Measurements from ENCODE around the gene ARHGAP26.

ARHGAP26 gene, protein sequence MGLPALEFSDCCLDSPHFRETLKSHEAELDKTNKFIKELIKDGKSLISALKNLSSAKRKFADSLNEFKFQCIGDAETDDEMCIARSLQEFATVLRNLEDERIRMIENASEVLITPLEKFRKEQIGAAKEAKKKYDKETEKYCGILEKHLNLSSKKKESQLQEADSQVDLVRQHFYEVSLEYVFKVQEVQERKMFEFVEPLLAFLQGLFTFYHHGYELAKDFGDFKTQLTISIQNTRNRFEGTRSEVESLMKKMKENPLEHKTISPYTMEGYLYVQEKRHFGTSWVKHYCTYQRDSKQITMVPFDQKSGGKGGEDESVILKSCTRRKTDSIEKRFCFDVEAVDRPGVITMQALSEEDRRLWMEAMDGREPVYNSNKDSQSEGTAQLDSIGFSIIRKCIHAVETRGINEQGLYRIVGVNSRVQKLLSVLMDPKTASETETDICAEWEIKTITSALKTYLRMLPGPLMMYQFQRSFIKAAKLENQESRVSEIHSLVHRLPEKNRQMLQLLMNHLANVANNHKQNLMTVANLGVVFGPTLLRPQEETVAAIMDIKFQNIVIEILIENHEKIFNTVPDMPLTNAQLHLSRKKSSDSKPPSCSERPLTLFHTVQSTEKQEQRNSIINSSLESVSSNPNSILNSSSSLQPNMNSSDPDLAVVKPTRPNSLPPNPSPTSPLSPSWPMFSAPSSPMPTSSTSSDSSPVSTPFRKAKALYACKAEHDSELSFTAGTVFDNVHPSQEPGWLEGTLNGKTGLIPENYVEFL

DNA sequence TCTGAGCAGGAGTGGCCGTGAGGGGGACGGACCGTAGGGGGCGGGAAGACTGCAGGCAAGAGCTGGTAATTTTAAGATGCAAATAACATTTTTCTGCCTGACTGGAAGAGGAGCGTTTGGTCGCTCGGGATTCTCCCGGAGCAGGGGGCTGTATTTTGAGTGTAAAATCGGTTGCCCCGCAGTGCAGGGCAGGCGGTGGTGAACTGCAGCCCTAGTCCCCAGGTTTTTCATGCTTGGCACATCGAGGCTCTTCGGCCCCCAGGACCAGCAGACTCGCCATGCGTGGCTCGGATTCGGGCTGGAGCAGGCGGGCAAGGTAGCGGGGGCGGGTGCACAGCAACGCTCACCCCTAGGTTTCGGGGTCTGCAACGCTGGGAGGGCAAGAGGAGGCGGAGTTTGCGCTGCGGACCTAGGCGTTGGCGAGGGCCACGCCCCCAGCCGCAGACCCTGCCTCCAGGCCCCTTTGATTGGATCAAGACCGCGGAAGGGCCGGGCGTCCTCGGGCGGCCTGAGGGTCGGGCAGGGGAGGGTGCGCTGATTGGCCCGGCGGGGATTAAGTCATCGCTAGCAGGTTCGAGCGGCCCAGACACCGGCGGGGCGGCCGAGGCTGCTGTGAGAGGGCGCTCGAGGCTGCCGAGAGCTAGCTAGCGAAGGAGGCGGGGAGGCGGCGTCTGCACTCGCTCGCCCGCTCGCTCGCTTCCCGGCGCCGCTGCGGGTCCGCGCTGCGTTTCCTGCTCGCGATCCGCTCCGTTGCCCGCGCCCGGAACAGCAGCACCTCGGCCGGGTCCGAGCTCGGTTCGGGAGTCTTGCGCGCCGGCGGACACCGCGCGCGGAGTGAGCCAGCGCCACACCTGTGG lies at the start of gene ARHGAP26:
Gene ARHGAP26, plus strand, starts transcription at position 585 of the 857 bp plus-strand sequence. CDS start 385 bp downstream, outside the sequence.
- peak; percentile 95 for DNase-seq

DNA sequence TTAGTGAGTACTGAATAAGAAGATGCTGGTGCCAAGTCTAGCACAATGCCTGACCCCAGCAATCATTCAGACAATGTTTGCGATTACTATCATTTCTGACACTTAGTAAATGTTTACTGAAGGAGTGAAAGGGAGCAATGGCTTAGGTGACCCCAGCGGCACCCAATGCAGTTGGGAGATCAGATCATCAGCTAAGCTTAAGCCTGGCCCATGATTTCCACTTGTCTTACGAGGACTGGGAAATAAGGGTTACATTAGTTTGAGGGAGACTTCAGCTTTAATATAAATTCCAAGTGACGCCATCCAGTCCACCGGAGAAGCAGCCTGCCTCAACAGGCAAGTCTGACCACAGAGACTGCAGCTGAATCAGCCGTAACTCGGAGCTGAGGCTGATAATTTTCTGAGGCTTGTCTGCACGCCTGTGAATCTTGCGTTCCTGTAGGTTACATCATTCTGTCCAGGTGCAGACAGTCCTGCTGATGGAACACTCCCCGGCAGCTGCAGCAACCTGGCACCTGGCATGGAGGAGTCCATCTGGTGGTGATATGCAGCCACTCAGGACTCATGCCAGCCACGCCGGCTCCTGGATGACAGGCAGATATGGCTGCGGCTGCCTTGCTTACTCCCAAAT lies 49.4 kb upstream of the ARHGAP26 start:
- DNase-seq: peak; percentile 44

DNA sequence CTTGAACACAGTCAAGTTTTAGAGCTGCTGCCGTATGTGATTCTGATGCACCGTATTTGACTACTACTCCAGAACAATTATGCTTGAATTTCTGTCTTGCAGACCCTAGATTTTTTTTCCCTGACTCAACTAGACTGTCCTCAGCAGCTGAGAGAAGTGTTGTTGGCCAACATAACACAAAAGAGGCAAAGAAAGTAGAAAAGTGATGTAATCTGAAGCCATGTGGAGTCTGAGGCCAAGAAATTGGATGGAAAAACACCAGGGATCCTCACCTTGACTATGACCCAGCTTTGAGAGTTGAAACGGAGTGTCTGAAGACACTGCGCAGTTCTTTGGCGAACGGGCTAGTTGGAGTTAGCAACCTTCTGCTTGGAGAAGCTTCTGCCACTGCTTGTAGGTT lies 48.0 kb upstream of the ARHGAP26 start:
- no peak for DNase-seq

DNA sequence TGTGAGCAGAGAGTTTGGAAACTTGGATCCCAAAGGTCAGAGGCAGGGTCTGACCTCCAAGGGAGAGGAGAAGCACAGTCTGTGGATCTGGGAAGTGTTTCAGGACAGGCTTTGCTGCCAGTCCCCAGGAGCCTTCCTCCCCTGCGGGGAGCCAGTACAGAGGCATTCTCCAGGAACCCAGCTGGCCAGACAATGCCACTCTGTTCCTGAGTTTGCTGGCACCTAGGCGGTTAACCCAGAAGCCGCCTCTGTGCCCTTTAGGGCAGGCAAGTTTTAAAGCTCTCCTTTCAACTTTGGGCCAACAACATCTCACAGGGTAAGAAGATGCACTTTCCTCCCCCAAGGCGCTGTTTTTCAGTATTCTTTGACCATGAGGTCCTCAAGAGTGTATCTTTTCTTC lies 47.3 kb upstream of the ARHGAP26 start:
- no peak for DNase-seq

DNA sequence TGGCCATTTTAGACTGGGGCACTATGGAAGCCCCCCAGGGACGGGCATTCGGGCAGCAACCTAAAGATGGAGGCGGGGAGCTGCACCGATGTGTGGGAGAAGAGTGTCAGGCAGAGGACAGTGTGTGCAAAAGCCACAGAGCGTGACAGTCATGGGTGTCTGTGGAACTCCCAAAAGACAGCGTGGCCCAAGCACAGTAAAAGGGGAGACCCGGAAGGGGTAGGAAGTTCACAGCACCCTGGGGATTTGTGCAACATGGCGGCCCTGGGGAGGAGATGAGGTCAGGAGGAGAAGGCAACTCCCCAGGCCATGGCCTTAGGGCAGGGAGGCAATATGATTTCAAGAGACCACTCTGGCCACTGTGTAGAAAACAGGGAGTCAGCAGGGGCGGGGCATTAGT lies 45.4 kb upstream of the ARHGAP26 start:
- DNase-seq: no peak

DNA sequence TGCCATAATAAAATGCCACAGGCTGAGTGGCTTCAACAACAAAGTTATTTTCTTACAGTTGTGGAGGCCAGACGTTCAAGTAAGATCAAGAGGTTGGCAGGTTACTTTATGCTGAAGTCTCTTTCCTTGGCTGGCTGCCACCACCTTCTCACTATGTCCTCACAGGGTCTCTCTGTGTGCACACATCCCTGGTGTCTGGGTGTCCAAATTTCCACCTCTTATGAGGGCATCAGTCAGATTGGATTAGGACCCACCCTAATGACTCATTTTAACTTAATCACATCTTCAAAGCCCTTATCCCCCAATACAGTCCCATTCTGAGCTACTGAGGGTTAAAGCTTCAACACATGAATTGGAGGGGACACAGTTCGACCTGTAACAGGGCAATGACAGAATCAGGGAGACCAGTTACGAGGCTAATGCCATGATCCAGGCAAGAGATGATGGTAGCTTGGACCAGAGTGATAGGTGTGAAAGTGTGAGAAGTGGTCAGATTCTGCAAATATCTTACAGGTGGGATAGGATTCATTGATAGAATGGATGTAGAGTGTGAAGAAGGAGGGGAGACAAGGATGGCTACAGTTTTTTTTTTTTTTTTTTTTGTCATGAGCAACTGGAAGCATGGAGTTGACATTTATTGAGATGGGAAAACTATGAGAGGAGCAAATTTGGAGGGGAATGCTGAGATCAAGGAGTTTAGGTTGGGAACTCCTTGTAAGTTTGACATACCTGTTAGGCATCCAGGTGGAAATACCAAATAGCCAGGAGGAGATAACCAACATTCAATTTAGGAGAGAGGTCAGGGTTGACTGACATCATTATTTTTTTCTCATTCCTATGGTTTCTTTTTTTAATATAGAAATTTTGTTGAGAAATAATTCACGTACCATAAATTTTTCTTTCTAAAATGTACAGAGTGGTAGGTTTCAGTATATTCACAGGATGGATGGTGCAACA lies 44.7 kb upstream of the ARHGAP26 start:
- DNase-seq: peak; percentile 26

DNA sequence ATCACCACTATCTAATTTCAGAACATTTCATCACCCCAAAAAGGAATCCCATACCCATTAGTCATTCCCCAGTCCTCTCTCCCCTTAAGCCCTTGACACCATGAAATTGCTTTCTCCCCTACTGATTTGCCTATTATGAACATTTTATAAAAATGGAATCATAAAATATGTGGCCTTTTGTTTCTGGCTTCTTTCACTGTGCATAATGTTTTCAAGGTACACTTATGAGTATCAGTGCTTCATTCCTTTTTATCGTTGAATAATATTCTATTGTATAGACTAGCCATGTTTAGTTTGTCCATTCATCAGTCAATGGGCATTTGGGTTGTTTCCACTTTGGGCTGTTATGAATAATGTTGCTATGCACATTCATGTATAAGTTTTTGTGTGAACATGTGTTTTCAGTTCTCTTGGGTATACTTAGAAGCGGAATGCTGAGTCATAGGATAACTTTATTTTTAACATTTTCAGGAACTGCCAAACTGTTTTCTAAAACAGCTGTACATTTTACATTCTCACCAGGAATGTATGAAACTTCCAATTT lies 43.9 kb upstream of the ARHGAP26 start:
- no peak for DNase-seq

DNA sequence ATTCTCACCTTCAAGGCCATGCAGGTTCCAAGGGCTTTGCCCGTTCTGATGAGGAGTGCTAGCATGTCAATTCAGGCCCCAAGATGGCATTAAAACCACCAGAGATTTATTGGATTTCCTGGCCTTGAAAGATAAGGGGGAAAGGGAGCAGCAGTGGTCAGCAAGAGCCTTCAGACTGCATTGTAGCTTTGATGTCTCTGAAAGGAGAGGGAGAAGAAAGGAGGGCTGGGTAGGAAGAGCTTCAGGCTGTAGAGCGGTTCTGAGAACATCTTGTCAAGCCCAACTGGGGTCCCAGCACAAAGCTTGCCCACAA lies 42.5 kb upstream of the ARHGAP26 start:
- DNase-seq: peak; percentile 20

DNA sequence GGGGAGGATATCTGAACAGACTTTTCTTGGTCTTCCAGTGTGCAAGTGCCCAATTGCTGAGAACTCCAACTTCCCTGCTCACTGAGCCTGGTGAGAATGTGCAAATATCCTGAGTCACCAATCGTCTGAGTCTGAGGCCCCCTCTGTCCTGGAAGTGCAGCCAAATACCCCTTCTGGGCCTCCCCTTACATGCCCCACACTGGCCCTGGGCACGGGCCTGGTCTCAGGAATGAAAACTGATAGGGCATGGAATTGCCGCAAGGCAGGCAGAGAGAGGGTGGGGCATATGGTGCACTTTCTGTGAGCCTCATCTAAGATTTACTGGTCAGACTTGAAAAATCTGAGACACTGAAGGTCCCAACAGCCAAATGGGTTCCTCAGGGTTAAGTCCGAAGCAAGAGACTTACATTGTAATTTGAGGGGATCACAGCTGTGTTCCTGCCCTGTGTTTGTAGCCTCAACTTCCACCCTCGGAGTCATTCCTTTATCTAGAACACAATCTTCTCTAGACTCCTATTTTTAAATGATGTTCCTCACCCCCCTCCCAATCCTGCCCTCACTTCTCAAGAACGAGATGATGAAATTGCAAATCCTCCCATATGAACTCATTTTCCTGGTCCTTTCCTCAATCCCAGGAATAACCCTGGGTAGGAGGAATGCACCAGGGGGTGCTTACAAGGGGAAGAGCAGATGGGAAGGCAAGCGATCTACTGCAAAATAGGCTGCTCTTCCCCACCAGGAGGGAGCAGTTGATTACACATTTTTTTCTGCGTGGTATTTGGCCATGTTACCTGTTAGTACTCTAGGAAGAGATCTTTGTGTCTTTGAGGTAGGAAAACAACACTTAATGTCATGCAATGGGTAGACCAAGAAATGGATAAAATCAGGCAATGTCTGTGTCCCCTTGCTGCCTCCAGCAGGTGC lies 34.6 kb upstream of the ARHGAP26 start:
- DNase-seq: no peak

DNA sequence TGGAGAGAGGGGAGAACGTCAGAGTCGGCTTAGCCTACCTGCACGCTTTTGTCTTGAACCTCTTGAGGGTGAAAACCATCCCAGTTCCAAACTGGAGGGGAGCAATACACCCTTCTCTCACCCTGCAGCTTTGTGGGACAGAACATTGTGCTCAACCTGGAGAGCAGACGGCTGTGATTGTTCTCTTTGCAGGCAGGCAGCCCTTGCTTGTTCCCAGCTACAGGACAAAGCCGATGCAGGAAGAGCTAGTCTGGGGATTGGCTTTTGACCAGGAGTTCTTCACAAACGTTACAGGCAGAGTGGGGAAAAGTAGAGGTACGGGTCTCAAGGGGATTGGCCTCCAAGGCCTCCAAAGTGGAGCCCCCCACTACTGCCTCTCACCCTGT lies 33.9 kb upstream of the ARHGAP26 start:
- DNase-seq: no peak

DNA sequence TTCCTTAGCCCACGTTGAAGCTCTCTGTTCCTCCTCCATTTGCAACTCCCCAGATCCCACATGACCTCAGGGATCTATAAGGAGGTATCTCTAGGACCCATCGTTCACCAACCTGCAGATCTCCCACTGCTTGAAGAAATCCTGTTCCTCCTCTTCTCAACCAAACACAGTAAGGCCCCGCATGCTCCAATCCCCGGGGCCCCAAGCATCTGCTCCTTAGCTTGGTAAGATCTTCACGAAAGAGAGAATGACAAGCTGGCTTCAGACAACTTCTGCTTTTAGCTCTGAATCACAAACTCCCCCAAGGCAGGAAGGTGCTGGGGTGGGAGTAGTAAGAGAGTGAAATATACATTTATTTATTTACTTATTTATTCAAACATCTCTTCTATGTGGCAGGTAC lies 33.0 kb upstream of the ARHGAP26 start:
- no peak for DNase-seq

DNA sequence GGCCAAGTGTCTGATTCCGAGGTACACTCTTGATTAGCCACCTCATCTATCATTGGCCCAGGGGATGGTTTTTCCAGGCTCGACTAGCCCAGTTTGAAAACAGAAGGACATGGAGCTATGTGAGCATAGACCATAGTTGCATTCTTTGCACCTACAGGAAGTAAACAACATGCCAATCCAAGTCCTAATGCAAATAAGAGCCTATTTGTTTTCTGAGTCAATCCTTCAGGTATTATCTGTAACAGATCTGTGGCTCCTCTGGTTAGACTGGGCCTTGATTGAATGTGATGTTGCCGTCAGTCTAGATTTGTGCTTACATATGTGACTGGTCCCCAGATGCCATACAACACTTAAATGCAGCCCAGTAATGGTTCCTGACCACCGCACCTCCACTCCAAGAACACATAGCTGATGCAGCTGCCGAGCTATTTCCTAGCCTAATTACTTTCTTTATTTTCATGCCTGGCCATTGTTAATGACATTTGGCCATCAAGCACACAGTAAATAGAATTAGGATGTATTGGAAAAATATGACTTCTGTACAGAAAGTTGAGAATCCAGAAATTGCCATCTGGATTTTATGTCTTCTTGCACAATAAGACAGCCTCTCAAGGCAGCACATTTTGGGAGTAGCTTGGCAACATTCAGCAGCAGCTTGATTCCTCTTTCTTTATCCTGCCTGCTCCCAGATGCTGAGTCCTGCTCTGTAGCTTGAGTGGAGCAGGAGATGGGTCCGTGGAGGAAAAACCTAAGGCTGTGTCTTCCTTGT lies 29.5 kb upstream of the ARHGAP26 start:
- DNase-seq: peak; percentile 33

DNA sequence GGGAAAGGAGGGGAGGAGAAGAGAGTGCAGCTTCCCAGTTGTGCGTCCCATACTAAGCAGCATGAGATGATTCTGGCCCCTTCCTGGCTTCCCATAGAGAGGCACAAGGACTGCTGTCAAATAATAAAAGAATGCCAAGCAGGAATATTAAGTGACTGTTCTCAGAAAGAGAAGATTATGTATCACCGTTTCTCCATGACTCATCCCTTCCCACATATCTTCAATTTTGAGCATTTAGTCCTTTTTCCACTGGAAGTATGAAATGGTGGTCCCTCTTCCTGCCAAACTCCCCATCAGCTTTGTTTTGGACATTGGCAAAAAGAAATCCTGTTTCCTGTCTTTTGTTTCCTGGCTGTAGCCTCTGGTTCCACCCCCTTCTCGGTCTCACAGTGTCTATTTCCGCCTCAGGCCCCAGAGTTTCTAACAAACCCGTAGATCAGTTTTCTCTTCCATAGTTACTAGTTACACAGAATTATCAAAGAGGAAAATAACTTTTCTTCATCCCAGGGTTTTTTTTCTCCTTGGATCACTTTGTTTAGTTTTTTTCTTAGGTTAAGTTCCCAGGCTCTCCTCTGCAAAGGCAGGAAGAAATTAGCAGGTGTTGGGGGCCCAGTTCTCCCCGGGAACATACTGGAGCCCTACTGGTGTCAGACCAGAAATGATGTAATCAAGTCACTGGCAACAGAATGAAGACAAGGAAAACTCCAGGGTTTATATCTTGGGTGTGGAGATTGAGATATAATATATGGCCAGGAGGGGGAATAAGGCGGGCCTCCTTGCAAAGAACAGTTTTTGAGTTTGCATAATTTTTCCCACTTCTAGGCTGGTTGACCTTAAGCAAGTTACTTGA lies 26.4 kb upstream of the ARHGAP26 start:
- peak; percentile 15 for DNase-seq

DNA sequence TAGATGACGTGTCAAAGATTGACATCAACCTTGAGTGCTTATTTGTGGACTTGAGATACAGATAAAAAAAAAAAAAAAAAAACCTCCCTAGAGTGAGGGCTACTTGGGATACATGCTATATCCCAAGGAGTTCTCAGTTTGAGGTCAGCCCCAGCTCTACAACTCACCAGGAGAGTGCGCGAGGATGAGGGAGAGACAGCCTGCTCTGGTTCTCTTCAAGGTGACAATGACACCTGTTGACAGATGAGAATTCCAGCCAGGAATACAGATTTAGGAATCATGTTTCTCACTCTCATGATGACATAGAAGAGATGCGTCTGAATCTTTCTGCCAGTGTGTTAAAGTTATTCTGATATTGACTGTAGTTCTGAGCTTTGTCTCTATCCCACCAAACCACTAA lies 24.9 kb upstream of the ARHGAP26 start:
- DNase-seq: no peak

DNA sequence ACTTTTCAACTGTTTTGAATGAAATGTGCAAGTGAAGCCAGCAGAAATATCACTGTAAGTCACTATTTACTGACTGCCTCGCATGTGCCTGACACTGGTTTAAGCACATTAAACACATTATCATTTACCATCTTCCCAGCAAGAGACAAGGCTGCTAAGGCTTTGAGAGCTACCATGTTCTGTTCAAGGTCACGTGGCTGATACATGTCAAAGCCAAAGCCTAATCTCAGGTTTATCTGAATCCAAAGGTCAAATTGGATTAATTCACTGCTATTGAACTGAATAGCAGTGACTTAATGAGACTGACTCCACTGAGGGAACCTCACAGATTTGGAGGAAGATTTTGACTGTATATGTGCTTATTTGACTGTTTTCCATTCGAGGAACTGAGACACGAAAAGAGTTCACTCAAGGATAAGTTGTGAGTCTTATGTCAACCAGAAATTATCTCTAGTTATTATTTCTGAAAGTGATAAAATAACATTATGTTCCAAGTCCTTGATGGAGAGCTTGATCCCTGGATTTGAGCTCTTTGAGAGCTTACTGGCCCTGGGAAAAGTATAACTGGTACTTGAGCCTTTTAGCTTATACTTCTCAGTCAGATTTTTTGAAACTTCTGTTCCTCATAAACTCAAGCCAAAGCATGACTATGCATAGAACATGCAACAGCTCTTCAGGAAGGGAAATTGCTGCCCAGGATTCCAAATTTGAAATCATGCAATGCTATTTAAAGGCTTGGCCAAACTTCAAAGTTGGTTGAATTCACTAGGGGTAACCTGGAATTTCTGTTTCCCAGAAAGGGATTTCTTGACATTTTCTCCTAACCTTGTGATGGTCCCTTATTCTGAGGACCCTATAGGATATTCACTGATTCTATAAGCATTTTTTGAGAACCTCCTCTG lies 23.4 kb upstream of the ARHGAP26 start:
- no peak for DNase-seq

DNA sequence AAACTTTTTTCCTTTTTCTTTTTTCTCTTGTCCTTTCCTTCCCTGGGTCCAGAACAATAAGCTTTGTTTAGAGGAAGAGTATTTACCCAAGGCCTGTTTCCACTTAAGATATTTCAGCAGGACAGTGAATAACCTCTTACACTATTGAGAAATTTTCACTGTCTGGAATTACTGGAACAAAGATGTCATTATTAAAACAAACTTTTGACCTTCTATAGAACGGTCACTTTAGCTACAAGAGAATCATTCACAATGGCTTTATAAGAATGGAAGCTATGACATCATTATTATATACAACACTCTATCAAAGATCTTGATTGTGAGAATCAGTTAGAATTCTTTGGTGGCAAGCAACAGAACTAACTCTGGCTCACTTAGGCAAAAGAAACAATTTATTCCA lies 22.0 kb upstream of the ARHGAP26 start:
- no peak for DNase-seq

DNA sequence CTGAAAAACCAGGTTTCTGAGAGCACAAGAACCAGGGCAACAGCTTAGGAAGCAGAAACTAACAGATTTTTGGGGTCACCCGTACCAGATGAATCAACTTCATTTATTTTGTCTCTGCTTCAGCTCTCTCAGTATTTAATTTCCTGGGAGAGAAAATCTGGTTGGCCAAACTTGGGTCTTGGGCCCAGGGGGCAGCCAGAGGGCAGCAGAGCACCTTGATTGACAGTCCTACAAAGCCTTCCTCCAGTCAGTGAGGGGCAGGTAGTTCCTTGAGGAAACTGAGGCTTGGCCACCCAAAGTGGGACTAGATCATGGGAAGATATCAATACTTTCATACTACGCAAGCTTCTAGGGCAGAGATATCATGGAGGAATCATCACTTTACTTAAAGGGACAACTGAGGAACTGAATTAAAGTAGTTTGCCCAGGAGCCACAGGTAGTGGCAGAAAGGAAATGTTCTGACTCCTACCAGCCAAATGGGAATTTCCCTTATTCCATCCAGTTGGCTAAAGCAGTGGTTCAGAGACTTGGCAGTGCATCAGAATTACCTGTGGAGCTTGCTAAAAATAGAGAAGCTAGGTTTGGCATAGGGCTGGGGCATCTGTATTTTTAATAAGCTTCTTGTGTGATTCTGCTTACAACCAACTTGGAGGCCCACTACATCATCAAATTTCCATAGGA lies 21.5 kb upstream of the ARHGAP26 start:
- DNase-seq: peak; percentile 63

All from activated CD8-positive, alpha-beta memory T cell treated with anti-CD3 and anti-CD28 coated beads, Interleukin-2, amount 50 U/mL, for 48 hours (primary cell).